HEK293 (cell line): ENCODE measurements around the gene FAM131B.

Experiments
- CTCF ChIA-PET: fragments of 350-600 bp; formaldehyde crosslinking; extraction: SDS; loops from one replicate; lab custom pipeline; 2021; ENCODE audit warnings: antibody characterized with exemption; lab: Yijun Ruan, JAX
- POLR2A ChIA-PET: fragments of 300-600 bp; formaldehyde crosslinking; extraction: SDS; loops from one replicate; lab custom pipeline; 2020; ENCODE audit warnings: antibody characterized with exemption, inconsistent platforms; lab: Yijun Ruan, JAX
- H3K27ac ChIP-seq: fragments of 200-500 bp; sonication (Bioruptor generic); 2 replicates; pipeline ENCODE4 v1.5.1; 2014; ENCODE audit warnings: low read depth, low read length, control low read depth, inconsistent platforms; ENCODE audit errors: extremely low read depth
- H3K36me3 ChIP-seq, 2 experiments: fragments of 200-500 bp in 1 of 2; sonication (Bioruptor generic) in 1 of 2; 1 replicate in 1 of 2; 2 replicates in 1 of 2; pipeline ENCODE4 v1.5.1; 2014 to 2017; ENCODE audit warnings: inconsistent platforms in 2 of 2, low read length in 2 of 2; ENCODE audit not compliant: control insufficient read depth in 2 of 2, insufficient read depth in 1 of 2
- H3K4me1 ChIP-seq: fragments of 200-500 bp; sonication (Bioruptor generic); 2 replicates; pipeline ENCODE4 v1.5.1; 2014; ENCODE audit warnings: mild to moderate bottlenecking, low read length, inconsistent platforms; ENCODE audit not compliant: control insufficient read depth, insufficient read depth
- H3K4me3 ChIP-seq: 2 replicates; pipeline ENCODE4 v1.5.1; 2011; ENCODE audit warnings: low read depth, mild to moderate bottlenecking, control low read depth, low read length, moderate library complexity
- H3K9me3 ChIP-seq: fragments of 200-500 bp; sonication (Bioruptor generic); 2 replicates; pipeline ENCODE4 v1.5.1; 2014; ENCODE audit warnings: low read depth, low read length, inconsistent platforms; ENCODE audit not compliant: control insufficient read depth, insufficient read depth
- BCL6B ChIP-seq: fragments of 450-650 bp; formaldehyde crosslinking; IDR thresholded peaks from 2 replicates; pipeline ENCODE4 v1.5.1; 2017; ENCODE audit warnings: missing biosample characterization, missing genetic modification characterization
- TRIM28 ChIP-seq: IDR thresholded peaks from 2 replicates; pipeline ENCODE4 v1.6.1; 2011; ENCODE audit warnings: low read length, control low read depth, borderline replicate concordance
- YY1 ChIP-seq: fragments of 450-650 bp; formaldehyde crosslinking; IDR thresholded peaks from 2 replicates; pipeline ENCODE4 v1.5.1; 2018; ENCODE audit warnings: missing biosample characterization, missing genetic modification characterization
- ZFP3 ChIP-seq: fragments of 450-650 bp; formaldehyde crosslinking; IDR thresholded peaks from 2 replicates; pipeline ENCODE4 v1.5.1; 2016; ENCODE audit warnings: low read depth, missing biosample characterization, missing genetic modification characterization
- ZNF132 ChIP-seq: fragments of 450-650 bp; formaldehyde crosslinking; IDR thresholded peaks from 2 replicates; pipeline ENCODE4 v1.5.1; 2017; ENCODE audit warnings: missing biosample characterization, missing genetic modification characterization, borderline replicate concordance
- ZNF211 ChIP-seq: fragments of 450-650 bp; formaldehyde crosslinking; IDR thresholded peaks from 2 replicates; pipeline ENCODE4 v1.5.1; 2016; ENCODE audit warnings: low read depth, missing biosample characterization, missing genetic modification characterization
- ZNF280D ChIP-seq: fragments of 450-650 bp; formaldehyde crosslinking; IDR thresholded peaks from 2 replicates; pipeline ENCODE4 v1.5.1; 2016; ENCODE audit warnings: missing biosample characterization, missing genetic modification characterization
- ZNF292 ChIP-seq: fragments of 450-650 bp; formaldehyde crosslinking; IDR thresholded peaks from 2 replicates; pipeline ENCODE4 v1.5.1; 2016; ENCODE audit warnings: low read depth, missing biosample characterization, missing genetic modification characterization, borderline replicate concordance
- ZNF37A ChIP-seq: fragments of 450-650 bp; IDR thresholded peaks from 2 replicates; pipeline ENCODE4 v1.5.1; 2018; ENCODE audit warnings: missing biosample characterization, missing genetic modification characterization
- ZNF398 ChIP-seq: fragments of 450-650 bp; formaldehyde crosslinking; IDR thresholded peaks from 2 replicates; pipeline ENCODE4 v1.5.1; 2017; ENCODE audit warnings: missing biosample characterization, missing genetic modification characterization
- ZNF433 ChIP-seq: fragments of 450-650 bp; formaldehyde crosslinking; IDR thresholded peaks from 2 replicates; pipeline ENCODE4 v1.5.1; 2016; ENCODE audit warnings: missing biosample characterization, missing genetic modification characterization, low read depth
- ZNF639 ChIP-seq: fragments of 450-650 bp; formaldehyde crosslinking; IDR thresholded peaks from 2 replicates; pipeline ENCODE4 v1.5.1; 2016; ENCODE audit warnings: missing biosample characterization, missing genetic modification characterization
- ZNF660 ChIP-seq: fragments of 450-650 bp; IDR thresholded peaks from 2 replicates; pipeline ENCODE4 v1.5.1; 2018; ENCODE audit warnings: missing biosample characterization, mild to moderate bottlenecking, missing genetic modification characterization
- ZNF76 ChIP-seq: fragments of 450-650 bp; formaldehyde crosslinking; IDR thresholded peaks from 2 replicates; pipeline ENCODE4; 2016; ENCODE audit warnings: low read depth, missing biosample characterization, missing genetic modification characterization, borderline replicate concordance
- ZNF792 ChIP-seq: fragments of 450-650 bp; formaldehyde crosslinking; IDR thresholded peaks from 2 replicates; pipeline ENCODE4 v1.5.1; 2016; ENCODE audit warnings: missing biosample characterization, missing genetic modification characterization
- ZSCAN4 ChIP-seq: fragments of 450-650 bp; formaldehyde crosslinking; IDR thresholded peaks from 2 replicates; pipeline ENCODE4 v1.5.1; 2017; ENCODE audit warnings: missing biosample characterization, missing genetic modification characterization

Gene FAM131B

GRCh38 chr7:143387156-143387975 is 24.9 kb upstream of the FAM131B start:
- Histone ChIP-seq H3K27ac (no peak overlapping the region), H3K4me3 (no peak overlapping the region), H3K9me3 (no peaks in the 10 kb centered on the region), H3K36me3 (peaks cover 5 to 95% of the 10 kb centered on the region in 2 experiments; a peak in 2 of 3 replicates), H3K4me1 (no peaks in the 10 kb centered on the region)
- ChIA-PET POLR2A (interaction anchor here (0.8 to 0.9 kb wide), 2 partner anchors 9 to 99 kb away, joined by 3 read pairs; partner anchors contain the start of gene CASP2), CTCF (interaction anchor here (0.8 kb wide), 1 partner anchor 99 kb away, joined by 3 read pairs; the partner anchor contains the start of gene CASP2)
- TF ChIP-seq BCL6B (tag by site-specific recombination) (no peak), ZNF792 (tag by site-specific recombination) (no peak), ZNF292 (tag by site-specific recombination) (no peak), ZNF280D (tag by site-specific recombination) (no peak), ZNF398 (tag by site-specific recombination) (no peak), ZNF639 (tag by site-specific recombination) (no peak), ZNF433 (tag by site-specific recombination) (no peak), ZNF132 (tag by site-specific recombination) (no peak), YY1 (tag by site-specific recombination) (no peak), TRIM28 (no peak), ZFP3 (no peak), ZNF37A (tag by site-specific recombination) (no peak)

GRCh38 chr7:143385891-143386781 is 23.6 kb upstream of the FAM131B start:
- Histone ChIP-seq H3K4me1 (no peaks in the 10 kb centered on the region), H3K36me3 (peaks cover 5 to 83% of the 10 kb centered on the region in 2 experiments; a peak in 2 of 3 replicates), H3K9me3 (no peaks in the 10 kb centered on the region), H3K27ac (no peak overlapping the region), H3K4me3 (no peak overlapping the region)
- ChIA-PET POLR2A (interaction anchor here (0.7 to 1.0 kb wide), 4 partner anchors 9 to 43 kb away, joined by 3 to 11 read pairs (median 8); no protein-coding TSS in a partner anchor), CTCF (no interaction called here)
- TF ChIP-seq ZNF76 (tag by site-specific recombination) (no peak), YY1 (tag by site-specific recombination) (no peak), ZNF211 (tag by site-specific recombination) (peak; percentile 80), ZNF660 (no peak), ZNF280D (tag by site-specific recombination) (no peak), ZSCAN4 (tag by site-specific recombination) (no peak)
